Stimulated activated naive CD8-positive, alpha-beta T cell treated with anti-CD3 and anti-CD28 coated beads, Interleukin-15, Interleukin-2, amounts not matched to agents 100 U/mL and 50 U/mL, for 24 hours (primary cell): Measurements from ENCODE around the gene BABAM1.
A peak's percentile ranks its signal among the peaks of the same experiment; 100 is the strongest.

Experiments used
- ATAC-seq: fragments of 150-1000 bp; cut with Tn5 transposase; one replicate; pipeline ENCODE4 v1.10.0; 2021
- DNase-seq: peaks from one replicate; pipeline ENCODE4 v3.0.0; 2021

The BABAM1 gene

DNA sequence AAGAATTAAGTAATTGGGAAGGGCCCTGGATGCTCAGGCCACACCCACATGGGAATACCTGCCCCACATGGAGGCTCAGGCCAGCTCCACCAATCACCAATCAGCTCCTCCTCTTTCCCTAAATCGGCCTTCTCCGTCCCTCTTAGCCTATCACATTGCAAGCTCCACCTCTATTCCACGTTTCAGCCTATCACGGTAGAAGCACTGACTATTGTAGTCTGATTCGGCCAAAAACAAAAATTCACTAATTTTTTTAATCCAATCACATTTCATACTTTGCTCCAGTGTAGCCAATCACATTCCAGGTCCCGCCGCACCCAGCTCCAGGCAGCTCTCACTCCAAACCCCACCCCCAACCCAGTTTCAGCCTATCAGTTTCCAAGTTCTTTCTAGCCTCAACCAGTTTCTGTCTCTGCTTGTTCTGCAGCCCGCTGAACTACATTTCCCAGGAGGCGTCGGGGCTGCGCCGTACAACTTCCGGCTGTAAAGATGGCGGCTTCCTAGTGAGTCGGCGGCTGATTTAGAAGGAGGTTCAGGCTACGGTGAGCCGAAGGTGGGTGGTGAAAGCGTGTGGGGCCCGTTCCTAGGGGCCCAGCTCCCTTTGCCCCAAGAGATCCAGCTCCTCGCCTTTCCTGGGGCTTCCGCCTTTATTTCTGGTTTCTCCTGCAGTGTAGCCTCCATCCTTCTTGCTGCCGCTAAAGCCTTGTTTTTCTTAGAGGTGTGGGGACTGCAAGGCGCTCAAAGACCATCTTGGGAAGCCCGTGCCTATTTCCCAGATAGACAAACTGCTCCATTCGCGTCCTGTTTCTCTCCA, at the start of gene BABAM1:
Gene BABAM1 (plus strand): TSS at position 469 of the 814 bp plus-strand sequence. CDS start 1,364 bp downstream, outside the sequence.
- peak; percentile 94 for ATAC-seq
- DNase-seq = peak; percentile 93

DNA sequence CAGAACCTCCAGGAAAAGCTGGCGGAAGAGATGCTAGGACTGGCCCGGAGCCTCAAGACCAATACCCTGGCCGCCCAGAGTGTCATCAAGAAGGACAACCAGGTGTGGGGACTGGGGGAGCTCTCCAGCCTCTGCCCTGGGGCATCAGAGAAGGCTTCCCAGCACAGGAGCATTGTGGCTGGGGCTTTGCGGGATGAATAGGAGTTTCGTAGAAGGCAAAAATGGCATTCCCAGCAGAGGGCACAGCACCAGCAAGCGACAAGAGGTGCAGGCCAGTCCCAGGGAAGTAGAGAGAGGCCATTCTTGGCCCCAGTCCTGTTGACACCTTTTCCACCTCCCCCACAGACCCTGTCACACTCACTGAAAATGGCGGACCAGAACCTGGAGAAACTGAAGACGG, 48.0 kb upstream of the BABAM1 start:
- DNase-seq (no peak), ATAC-seq (no peak)

DNA sequence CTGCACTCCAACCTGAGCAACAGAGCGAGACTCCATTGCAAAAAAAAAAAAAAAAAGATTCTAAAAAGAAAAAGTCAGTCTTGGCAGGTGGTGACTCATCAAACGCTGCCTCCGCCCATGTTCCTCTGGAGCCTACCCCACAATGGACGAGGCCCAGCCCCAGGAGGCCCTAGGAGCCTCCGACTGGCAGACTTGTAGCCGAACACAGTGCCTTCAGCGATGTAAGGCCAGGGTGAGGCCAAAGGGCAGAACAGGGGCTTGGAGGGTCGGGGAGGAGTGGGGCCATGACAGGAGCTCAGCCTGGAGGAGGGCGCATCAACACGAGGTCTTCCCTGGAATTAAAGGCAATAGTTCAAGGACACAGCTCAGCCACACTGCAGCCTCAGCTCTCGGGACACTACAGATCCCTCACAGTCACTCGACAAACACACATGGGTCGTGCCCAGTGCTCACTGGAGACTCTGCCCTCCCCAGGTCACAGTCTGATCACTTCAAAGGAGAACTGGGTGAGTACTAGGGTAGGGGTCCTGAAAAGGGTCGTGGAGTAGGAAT, 47.0 kb upstream of the BABAM1 start:
- ATAC-seq (no peak), DNase-seq (no peak)

- DNase-seq = no peak
- ATAC-seq = no peak
Measured at GRCh38 chr19:17225053-17225452, 42.2 kb upstream of the BABAM1 start.

GRCh38 chr19:17226002-17226933, 41.0 kb upstream of the BABAM1 start, which contains the start of gene OCEL1:
Gene OCEL1, plus strand, starts transcription at chr19:17226226. Its CDS starts 22 bp downstream, at chr19:17226248.
- ATAC-seq = peak; percentile 96

GRCh38 chr19:17227798-17228367, 39.4 kb upstream of the BABAM1 start:
- DNase-seq (no peak), ATAC-seq (no peak)

More at GRCh38 chr19:17226002-17226933, 41.0 kb upstream of the BABAM1 start, which contains the start of gene OCEL1:
- DNase-seq = peak; percentile 97

- DNase-seq (no peak), ATAC-seq (no peak)
Measured at GRCh38 chr19:17229890-17230289, 37.4 kb upstream of the BABAM1 start.

DNA sequence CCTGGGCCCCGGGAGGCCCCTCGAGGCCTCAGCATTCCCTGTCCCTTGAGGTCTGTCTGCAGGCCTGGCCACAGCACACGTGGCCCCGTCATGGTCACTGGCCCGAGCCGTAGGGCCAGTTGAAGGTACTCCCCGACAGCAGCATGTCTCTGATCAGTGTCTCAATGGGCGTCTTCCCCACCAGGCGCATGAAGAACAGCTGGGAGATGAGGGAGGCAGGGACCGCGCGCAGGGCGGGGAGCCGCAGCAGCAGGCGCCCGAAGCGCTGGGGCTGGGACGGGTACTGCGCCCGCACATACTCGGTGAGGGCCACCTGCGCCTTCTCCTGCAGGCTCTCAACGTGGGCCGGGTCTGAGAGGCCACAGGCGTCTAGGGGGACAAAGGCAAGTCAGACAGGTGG, 35.0 kb upstream of the BABAM1 start:
- DNase-seq (no peak), ATAC-seq (no peak)

- peak; percentile 73 for ATAC-seq
- peak; percentile 78 for DNase-seq
Measured at GRCh38 chr19:17234911-17235299, 32.3 kb upstream of the BABAM1 start.

DNA sequence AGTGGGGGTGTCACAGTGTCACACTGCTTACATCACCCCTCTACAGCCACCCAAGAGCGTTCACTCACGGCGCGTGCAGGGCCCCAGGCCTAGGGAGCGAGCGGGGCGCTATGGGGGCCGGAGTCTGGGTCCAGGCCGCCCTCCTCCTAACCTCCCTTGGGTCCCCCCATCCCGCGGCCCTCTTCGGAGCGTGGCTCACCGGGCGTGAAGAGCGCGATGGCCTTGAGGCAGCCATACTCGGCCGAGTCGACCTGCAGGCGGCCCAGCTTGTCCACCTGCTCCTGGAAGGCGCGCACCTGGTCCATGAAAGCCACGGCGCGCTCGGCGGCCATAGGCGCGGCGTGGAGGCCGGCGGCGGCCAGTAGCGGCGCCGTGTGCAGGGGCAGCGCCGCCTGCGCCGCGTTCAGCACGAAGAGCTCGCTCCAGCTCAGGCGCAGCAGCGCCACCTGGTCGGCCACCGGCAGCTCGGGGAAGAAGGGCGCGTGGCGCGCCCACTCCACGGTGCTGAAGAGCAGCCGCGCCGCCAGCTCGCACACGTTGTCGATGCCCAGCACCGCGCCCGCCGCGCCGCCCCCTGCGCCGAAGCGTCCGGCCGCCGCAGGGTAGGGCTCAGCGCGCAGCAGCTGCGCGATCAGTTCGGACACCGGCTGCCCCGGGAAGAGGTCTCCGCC, 31.8 kb upstream of the BABAM1 start:
- DNase-seq (peak; percentile 76), ATAC-seq (peak; percentile 82)

- DNase-seq (no peak), ATAC-seq (no peak)
Measured at GRCh38 chr19:17235971-17236777, 31.1 kb upstream of the BABAM1 start.

DNA sequence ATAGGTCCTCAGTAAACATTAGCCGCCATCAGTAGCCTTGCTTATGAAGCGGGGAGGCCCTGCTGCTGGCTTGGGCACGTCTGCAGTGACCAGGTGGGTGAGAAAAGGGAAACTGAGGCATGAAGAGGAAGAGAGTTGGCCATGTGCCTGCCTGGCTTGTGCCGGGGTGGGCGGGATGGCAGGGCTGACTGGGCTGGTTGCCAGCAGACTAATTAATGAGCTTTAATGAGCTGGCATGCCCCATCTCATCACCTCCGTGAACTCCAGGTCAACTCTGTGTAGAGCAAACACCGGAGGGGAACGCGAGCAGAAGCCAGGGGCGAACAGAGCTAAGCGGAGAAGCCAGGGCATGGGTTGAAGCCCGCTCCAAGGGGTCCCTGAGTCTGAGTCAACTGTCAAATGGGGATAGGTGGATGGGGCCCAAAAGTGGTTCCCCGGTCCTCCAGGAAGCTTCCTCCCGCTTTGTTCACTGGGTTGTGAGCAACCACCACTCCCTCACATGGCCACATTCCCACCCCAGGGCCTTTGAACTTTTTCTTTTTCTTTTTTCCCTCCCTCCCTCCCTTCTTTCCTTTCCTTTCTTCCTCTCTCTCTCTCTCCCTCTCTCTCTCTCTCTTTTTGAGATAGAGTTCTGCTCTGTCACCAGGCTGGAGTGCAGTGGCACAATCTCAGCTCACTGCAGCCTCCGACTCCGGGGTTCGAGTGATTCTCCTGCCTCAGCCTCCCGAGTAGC, 30.3 kb upstream of the BABAM1 start:
- ATAC-seq (no peak), DNase-seq (no peak)

GRCh38 chr19:17237747-17238706, 29.2 kb upstream of the BABAM1 start:
- DNase-seq = no peak
- ATAC-seq = no peak

DNA sequence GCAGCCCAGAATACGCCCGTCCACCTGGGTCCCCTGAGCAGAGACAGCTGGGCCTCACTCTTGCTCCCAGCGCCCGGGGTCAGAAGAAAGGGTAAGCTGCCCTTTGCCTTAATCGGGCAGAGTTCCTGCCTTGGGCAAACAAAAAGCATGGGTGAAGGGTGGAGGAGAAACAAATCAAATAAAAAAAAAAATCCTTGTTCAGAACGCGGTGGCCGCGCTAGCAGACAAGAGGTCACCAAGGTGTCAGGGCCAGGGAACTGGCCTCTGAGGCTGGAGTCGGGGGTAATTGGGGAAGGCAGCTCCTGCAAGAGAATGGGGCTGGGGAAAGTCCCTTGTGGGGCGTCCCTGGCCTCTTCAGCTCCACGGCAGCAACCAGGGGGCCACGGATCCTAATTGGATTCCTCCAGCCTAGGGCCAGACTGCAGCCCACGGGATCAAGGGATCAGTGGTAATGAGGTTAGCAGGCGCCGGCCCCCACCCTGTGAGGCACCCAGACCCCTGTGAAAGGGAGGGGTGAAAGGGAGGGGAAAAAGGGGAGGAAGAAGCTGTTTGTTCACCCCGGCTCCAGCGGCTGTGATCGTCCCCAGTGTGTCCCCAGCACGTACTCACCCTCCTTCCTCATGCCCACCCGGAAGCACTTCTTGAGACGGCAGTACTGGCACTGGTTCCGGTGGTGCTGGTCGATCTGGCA, 27.0 kb upstream of the BABAM1 start:
- no peak for ATAC-seq
- no peak for DNase-seq

DNA sequence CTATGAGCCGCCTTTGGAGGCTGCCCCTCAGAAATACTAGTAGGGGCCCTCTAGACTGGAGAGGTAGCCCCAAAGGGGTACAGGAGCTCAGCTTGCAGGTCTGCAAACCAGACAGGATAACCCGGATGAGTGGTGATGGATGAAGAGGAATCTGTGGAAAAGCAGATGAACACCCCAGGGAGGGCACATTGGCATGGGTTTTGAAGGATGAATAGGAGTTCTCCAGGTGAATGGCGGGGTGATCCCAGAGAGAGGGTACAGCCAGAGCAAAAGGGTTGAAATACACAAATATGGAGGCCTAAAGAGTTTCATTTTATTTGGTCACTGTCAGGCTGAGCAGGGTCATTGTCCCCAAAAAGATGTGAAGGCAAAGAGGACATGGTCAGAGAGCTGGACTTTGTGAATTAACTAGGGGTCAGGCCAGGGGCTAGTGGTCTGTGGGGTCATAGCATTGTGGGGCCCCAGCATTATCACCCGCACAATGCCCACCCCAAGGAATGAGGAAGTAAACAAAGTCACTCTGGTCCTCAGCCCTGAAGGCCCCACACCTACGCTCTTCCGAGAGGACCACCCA, 26.3 kb upstream of the BABAM1 start:
- no peak for ATAC-seq
- no peak for DNase-seq

DNA sequence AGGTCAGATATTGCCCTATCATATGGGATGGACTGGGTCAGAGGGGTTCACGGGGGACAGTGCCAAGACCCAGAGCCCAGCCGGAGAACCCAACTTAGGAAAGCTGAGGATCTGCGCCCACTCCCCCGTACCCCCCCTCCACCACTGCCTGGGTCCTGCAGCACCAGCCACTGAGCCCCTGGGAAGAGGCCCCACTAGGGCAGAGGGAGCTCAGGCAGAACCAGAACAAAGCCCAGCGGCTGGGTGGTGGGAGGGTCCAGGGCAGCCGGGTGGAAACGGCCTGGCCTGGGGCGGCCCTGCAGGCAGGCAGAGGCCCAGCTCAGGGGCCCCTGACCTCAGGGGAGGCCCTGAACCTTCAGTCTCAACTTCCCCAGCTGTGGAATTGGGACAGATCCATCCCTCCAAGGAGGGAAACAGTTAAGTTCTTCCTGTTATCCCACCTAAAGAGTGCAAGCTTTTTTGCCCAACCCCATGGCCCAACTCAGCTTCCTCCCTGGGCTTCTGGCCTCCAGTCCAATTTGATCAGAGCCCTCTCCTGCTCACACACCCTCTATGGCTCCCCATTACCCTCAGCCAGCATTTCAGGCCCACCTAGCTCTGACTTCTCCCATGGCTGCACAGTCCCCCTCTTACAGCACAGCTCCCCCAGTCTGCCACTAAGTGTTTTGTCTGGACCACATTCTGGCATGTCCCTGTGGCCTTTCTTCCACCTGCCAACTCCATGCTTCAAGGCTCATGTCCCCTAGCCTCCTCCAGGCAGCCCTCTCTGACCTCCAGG, 24.6 kb upstream of the BABAM1 start:
- ATAC-seq (no peak), DNase-seq (no peak)

GRCh38 chr19:17243211-17243829, 23.9 kb upstream of the BABAM1 start:
- ATAC-seq (no peak), DNase-seq (no peak)
